Neuronal stem cell (in vitro differentiated cells): Measurements from ENCODE around the gene PARN.

Experiments
- DNase-seq: peaks from one replicate; pipeline ENCODE4 v3.0.0-alpha.2; 2013; ENCODE audit warnings: low spot score
- H2AFZ ChIP-seq: one replicate; pipeline ENCODE4 v1.6.1; 2013; ENCODE audit warnings: mild to moderate bottlenecking, low read length, inconsistent platforms
- H2AK5ac ChIP-seq: 2 replicates; pipeline ENCODE4 v1.6.1; 2013; ENCODE audit warnings: low read depth, mild to moderate bottlenecking, inconsistent platforms, low read length, moderate library complexity, mixed read lengths
- H2BK120ac ChIP-seq: 2 replicates; pipeline ENCODE4 v1.6.1; 2013; ENCODE audit warnings: low read depth, mild to moderate bottlenecking, inconsistent platforms, low read length, moderate library complexity, mixed read lengths
- H2BK12ac ChIP-seq: one replicate; pipeline ENCODE4 v1.6.1; 2013; ENCODE audit warnings: low read length, inconsistent platforms
- H2BK15ac ChIP-seq: 2 replicates; pipeline ENCODE4 v1.6.1; 2013; ENCODE audit warnings: mild to moderate bottlenecking, low read length, inconsistent platforms, mixed read lengths
- H2BK5ac ChIP-seq: one replicate; pipeline ENCODE4 v1.6.1; 2013; ENCODE audit warnings: inconsistent platforms, mild to moderate bottlenecking, low read length, moderate library complexity
- H3K14ac ChIP-seq: one replicate; pipeline ENCODE4 v1.6.1; 2013; ENCODE audit warnings: low read length, inconsistent platforms
- H3K18ac ChIP-seq: 2 replicates; pipeline ENCODE4 v1.6.1; 2013; ENCODE audit warnings: low read length, inconsistent platforms
- H3K23ac ChIP-seq: 2 replicates; pipeline ENCODE4 v1.6.1; 2013; ENCODE audit warnings: low read depth, mild to moderate bottlenecking, mixed read lengths, low read length, inconsistent platforms; ENCODE audit not compliant: poor library complexity
- H3K27ac ChIP-seq: replicated peaks from 3 replicates; pipeline ENCODE4 v1.5.1; 2013; ENCODE audit warnings: low read length, inconsistent platforms
- H3K27me3 ChIP-seq, 3 experiments: 2 replicates each; pipeline ENCODE4 v1.6.1; 2013; ENCODE audit warnings: low read length in 3 of 3, mild to moderate bottlenecking in 2 of 3, inconsistent platforms in 1 of 3, low read depth in 1 of 3, mixed read lengths in 1 of 3, moderate library complexity in 1 of 3; ENCODE audit not compliant: control insufficient read depth in 3 of 3, insufficient read depth in 3 of 3
- H3K36me3 ChIP-seq, 2 donors: replicated peaks in 1 of 2; 2 replicates each; pipeline ENCODE4 v1.6.1; 2013; ENCODE audit warnings: low read length in 2 of 2; ENCODE audit not compliant: control insufficient read depth in 2 of 2, insufficient read depth in 2 of 2
- H3K4ac ChIP-seq: 2 replicates; pipeline ENCODE4 v1.6.1; 2013; ENCODE audit warnings: inconsistent platforms, mild to moderate bottlenecking, low read length, moderate library complexity
- H3K4me1 ChIP-seq, 2 donors: 1 replicate in 1 of 2; 2 replicates in 1 of 2; pipeline ENCODE4 v1.6.1; 2013; ENCODE audit warnings: low read length in 2 of 2, low read depth in 1 of 2; ENCODE audit not compliant: control insufficient read depth in 2 of 2, insufficient read depth in 1 of 2
- H3K4me2 ChIP-seq: one replicate; pipeline ENCODE4 v1.6.1; 2013; ENCODE audit warnings: mild to moderate bottlenecking, low read length, inconsistent platforms; ENCODE audit not compliant: insufficient read depth, poor library complexity, severe bottlenecking
- H3K4me3 ChIP-seq, 2 donors: 2 replicates each; pipeline ENCODE4 v1.5.1; 2013; ENCODE audit warnings: low read length in 2 of 2, mild to moderate bottlenecking in 2 of 2, inconsistent platforms in 1 of 2, moderate library complexity in 1 of 2
- H3K79me1 ChIP-seq: one replicate; pipeline ENCODE4 v1.6.1; 2013; ENCODE audit warnings: low read depth, mild to moderate bottlenecking, inconsistent platforms, low read length, moderate library complexity
- H3K9ac ChIP-seq: one replicate; pipeline ENCODE4 v1.6.1; 2013; ENCODE audit warnings: mild to moderate bottlenecking, low read depth, low read length, inconsistent platforms; ENCODE audit not compliant: poor library complexity
- H3K9me3 ChIP-seq, 2 donors: replicated peaks in 1 of 2; 2 replicates each; pipeline versions ENCODE3 to v1.6.1; 2013; ENCODE audit warnings: low read length in 2 of 2, mild to moderate bottlenecking in 2 of 2, inconsistent platforms in 1 of 2, low read depth in 1 of 2, mixed read lengths in 1 of 2, moderate library complexity in 1 of 2; ENCODE audit not compliant: control insufficient read depth in 2 of 2, insufficient read depth in 1 of 2
- H4K8ac ChIP-seq: one replicate; pipeline ENCODE4 v1.6.1; 2013; ENCODE audit warnings: low read depth, mild to moderate bottlenecking, inconsistent platforms, low read length, moderate library complexity
- H4K91ac ChIP-seq: one replicate; pipeline ENCODE4 v1.6.1; 2013; ENCODE audit warnings: low read length, low read depth, mild to moderate bottlenecking, inconsistent platforms; ENCODE audit not compliant: poor library complexity
- WGBS, 2 donors: extraction: QIAGEN DNeasy Blood & Tissue Kit; methylation state at CpG; one replicate each; pipeline ENCODE4 v1.1.7; 2013; ENCODE audit warnings: missing lambda C conversion rate in 2 of 2, mixed read lengths in 1 of 2; ENCODE audit not compliant: insufficient read length in 2 of 2, insufficient replicate concordance in 1 of 2; ENCODE audit errors: extremely low coverage in 2 of 2; 5-methylcytosine and 5-hydroxymethylcytosine counted together

The PARN gene

GRCh38 chr16:14528306-14528705 is 101.8 kb downstream of the PARN start:
- no peaks in the 10 kb centered on the region for H3K36me3 ChIP-seq
- peaks cover 3 to 9% of the 10 kb centered on the region in 2 donors for H3K4me1 ChIP-seq
- peaks cover 0 to under 1% of the 10 kb centered on the region in 2 donors for H3K9me3 ChIP-seq
- H3K27me3 ChIP-seq, result no peaks in the 10 kb centered on the region
- H3K18ac ChIP-seq, result no peak overlapping the region
- no peak for DNase-seq
- H4K91ac ChIP-seq, result no peak overlapping the region
- no peak overlapping the region for H2BK5ac ChIP-seq
- no peak overlapping the region for H3K4ac ChIP-seq
- H2AK5ac ChIP-seq, result no peak overlapping the region
- no peaks in the 10 kb centered on the region for H3K79me1 ChIP-seq
- H3K9ac ChIP-seq, result no peak overlapping the region
- H3K23ac ChIP-seq, result no peak overlapping the region
- H3K27ac ChIP-seq, result no peak overlapping the region
- H3K4me3 ChIP-seq, result no peak overlapping the region
- H3K14ac ChIP-seq, result no peak overlapping the region
- no peak overlapping the region for H2BK15ac ChIP-seq
- H4K8ac ChIP-seq, result no peak overlapping the region
- no CpG with 5 or more reads among the region's 4 CpGs for WGBS, 2 donors
- H2BK12ac ChIP-seq, result no peak overlapping the region
- no peak overlapping the region for H2BK120ac ChIP-seq
- H3K4me2 ChIP-seq, result no peak overlapping the region
- H2AFZ ChIP-seq, result no peak overlapping the region

GRCh38 chr16:14527411-14528044 is 102.5 kb downstream of the PARN start:
- Histone ChIP-seq H3K27me3 (no peaks in the 10 kb centered on the region), H3K4me3 (no peak overlapping the region), H2AFZ (no peak overlapping the region), H3K23ac (no peak overlapping the region), H3K79me1 (no peaks in the 10 kb centered on the region), H3K9ac (no peak overlapping the region), H4K8ac (no peak overlapping the region), H3K36me3 (no peaks in the 10 kb centered on the region), H3K4me1 (peaks cover 4 to 12% of the 10 kb centered on the region in 2 donors), H3K27ac (no peak overlapping the region), H3K9me3 (no peaks in the 10 kb centered on the region), H2BK12ac (no peak overlapping the region), H2BK120ac (no peak overlapping the region), H2AK5ac (no peak overlapping the region), H2BK5ac (no peak overlapping the region), H3K4me2 (no peak overlapping the region), H3K18ac (no peak overlapping the region), H2BK15ac (no peak overlapping the region), H3K4ac (no peak overlapping the region), H3K14ac (no peak overlapping the region), H4K91ac (no peak overlapping the region)
- WGBS, 2 donors, result no CpG with 5 or more reads among the region's 5 CpGs
- no peak for DNase-seq

GRCh38 chr16:14525596-14525995 is 104.5 kb downstream of the PARN start:
- Histone ChIP-seq H4K8ac (no peak overlapping the region), H3K79me1 (no peaks in the 10 kb centered on the region), H3K4ac (no peak overlapping the region), H2BK12ac (no peak overlapping the region), H3K9me3 (no peaks in the 10 kb centered on the region), H3K4me1 (peaks cover 4 to 13% of the 10 kb centered on the region in 2 donors), H2BK5ac (no peak overlapping the region), H2BK120ac (no peak overlapping the region), H3K14ac (no peak overlapping the region), H3K27me3 (no peaks in the 10 kb centered on the region), H3K4me3 (no peak overlapping the region), H3K36me3 (no peaks in the 10 kb centered on the region), H2AFZ (no peak overlapping the region), H3K27ac (no peak overlapping the region), H2BK15ac (no peak overlapping the region), H2AK5ac (no peak overlapping the region), H3K4me2 (no peak overlapping the region), H3K18ac (no peak overlapping the region), H3K9ac (no peak overlapping the region), H4K91ac (no peak overlapping the region), H3K23ac (no peak overlapping the region)
- WGBS, 2 donors, result no CpG with 5 or more reads among the region's 5 CpGs
- no peak for DNase-seq

- Histone ChIP-seq H3K4ac (no peak overlapping the region), H2AFZ (no peak overlapping the region), H3K36me3 (no peaks in the 10 kb centered on the region), H3K4me2 (no peak overlapping the region), H3K27me3 (no peaks in the 10 kb centered on the region), H3K4me3 (no peak overlapping the region), H3K18ac (no peak overlapping the region), H3K27ac (no peak overlapping the region), H3K79me1 (no peaks in the 10 kb centered on the region), H3K14ac (no peak overlapping the region), H2BK120ac (no peak overlapping the region), H2BK12ac (no peak overlapping the region), H2AK5ac (no peak overlapping the region), H3K9ac (no peak overlapping the region), H2BK5ac (no peak overlapping the region), H3K9me3 (no peaks in the 10 kb centered on the region), H2BK15ac (no peak overlapping the region), H3K4me1 (peaks cover 4 to 13% of the 10 kb centered on the region in 2 donors), H4K8ac (no peak overlapping the region), H4K91ac (no peak overlapping the region), H3K23ac (no peak overlapping the region)
- no peak for DNase-seq
- WGBS, 2 donors, result no CpG with 5 or more reads among the region's 3 CpGs
Observed at GRCh38 chr16:14524979-14525378, 105.1 kb downstream of the PARN start.
